Calu3 (cell line): ENCODE data around the gene PPFIBP1. TPM values are rescaled to one million over a fixed set of nuclear protein-coding genes. Genes with fewer than 3 reads are reported as not detected.

Experiments used
- BruUV-seq: library from RNA; stranded (reverse); fragments of 400-500 nt; replicated peaks from 2 replicates; lab custom pipeline; 2021; lab: Mats Ljungman, UMichigan
- CTCF ChIA-PET: fragments of 300-600 bp; sonication (Branson Sonifier 250); formaldehyde crosslinking; loops from one replicate; lab custom pipeline; 2022; ENCODE audit warnings: antibody characterized with exemption; lab: Charles Lee
- DNase-seq: peaks from one replicate; pipeline ENCODE4 v3.0.0; 2022
- H3K27ac Mint-ChIP-seq: one replicate; pipeline ENCODE4 v1.8.0; 2022; ENCODE audit warnings: mixed read lengths; ENCODE audit not compliant: unreplicated experiment
- H3K27me3 Mint-ChIP-seq: one replicate; pipeline ENCODE4 v1.8.0; 2022; ENCODE audit warnings: mixed read lengths; ENCODE audit not compliant: unreplicated experiment
- H3K36me3 Mint-ChIP-seq: one replicate; pipeline ENCODE4 v1.8.0; 2022; ENCODE audit warnings: mild to moderate bottlenecking, moderate library complexity, mixed read lengths; ENCODE audit not compliant: insufficient read depth, unreplicated experiment
- H3K4me1 Mint-ChIP-seq: one replicate; pipeline ENCODE4 v1.8.0; 2022; ENCODE audit warnings: mild to moderate bottlenecking, low read depth, mixed read lengths; ENCODE audit not compliant: unreplicated experiment
- H3K4me3 Mint-ChIP-seq: one replicate; pipeline ENCODE4 v1.8.0; 2022; ENCODE audit warnings: mild to moderate bottlenecking, low read depth, moderate library complexity, mixed read lengths; ENCODE audit not compliant: unreplicated experiment
- H3K9me3 Mint-ChIP-seq: one replicate; pipeline ENCODE4 v1.8.0; 2022; ENCODE audit warnings: low read depth, mixed read lengths; ENCODE audit not compliant: unreplicated experiment
- intact Hi-C: fragments of 100-400 bp; cut with micrococcal nuclease; formaldehyde crosslinking; loops from one replicate; pipeline ENCODE4 v1.10.0; 2022; ENCODE audit not compliant: unreplicated experiment
- total RNA-seq: library from RNA; stranded (reverse); gene quantifications from 2 replicates; pipeline ENCODE4 v1.2.3, GENCODE V29; 2022
- TF ChIP-seq, protein P1 (sequence below): fragments of 200-600 bp; IDR thresholded peaks from one replicate; pipeline ENCODE4 v1.8.0; 2022; ENCODE audit warnings: antibody characterized with exemption; ENCODE audit not compliant: unreplicated experiment

PPFIBP1 gene
- total RNA-seq, 1 experiment from 2014 or later, result 58.7 TPM

DNA sequence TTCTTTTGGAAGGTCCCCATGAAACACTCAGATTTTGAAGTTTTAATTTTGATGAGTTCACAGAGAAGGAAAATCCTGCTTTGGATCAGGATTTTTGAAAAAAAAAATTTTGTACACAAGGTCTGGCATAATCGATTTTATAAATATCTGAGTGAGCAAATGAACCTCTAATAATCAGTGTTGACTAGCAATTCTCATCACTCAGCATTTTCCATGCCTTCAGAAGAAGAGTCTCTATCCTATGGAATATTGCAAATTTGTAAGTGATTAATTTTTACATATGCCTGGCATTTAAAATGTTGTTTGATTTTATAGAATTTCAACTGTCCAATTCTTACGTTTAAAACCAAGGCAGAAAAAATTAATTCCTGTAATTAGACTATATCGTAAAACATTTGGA is 141.7 kb downstream of the PPFIBP1 start:
- Mint-ChIP-seq H3K4me3 (no peak overlapping the region), H3K9me3 (no peaks in the 10 kb centered on the region), H3K27me3 (no peaks in the 10 kb centered on the region), H3K4me1 (no peaks in the 10 kb centered on the region), H3K36me3 (no peaks in the 10 kb centered on the region), H3K27ac (no peak overlapping the region)
- TF ChIP-seq, protein P1, sequence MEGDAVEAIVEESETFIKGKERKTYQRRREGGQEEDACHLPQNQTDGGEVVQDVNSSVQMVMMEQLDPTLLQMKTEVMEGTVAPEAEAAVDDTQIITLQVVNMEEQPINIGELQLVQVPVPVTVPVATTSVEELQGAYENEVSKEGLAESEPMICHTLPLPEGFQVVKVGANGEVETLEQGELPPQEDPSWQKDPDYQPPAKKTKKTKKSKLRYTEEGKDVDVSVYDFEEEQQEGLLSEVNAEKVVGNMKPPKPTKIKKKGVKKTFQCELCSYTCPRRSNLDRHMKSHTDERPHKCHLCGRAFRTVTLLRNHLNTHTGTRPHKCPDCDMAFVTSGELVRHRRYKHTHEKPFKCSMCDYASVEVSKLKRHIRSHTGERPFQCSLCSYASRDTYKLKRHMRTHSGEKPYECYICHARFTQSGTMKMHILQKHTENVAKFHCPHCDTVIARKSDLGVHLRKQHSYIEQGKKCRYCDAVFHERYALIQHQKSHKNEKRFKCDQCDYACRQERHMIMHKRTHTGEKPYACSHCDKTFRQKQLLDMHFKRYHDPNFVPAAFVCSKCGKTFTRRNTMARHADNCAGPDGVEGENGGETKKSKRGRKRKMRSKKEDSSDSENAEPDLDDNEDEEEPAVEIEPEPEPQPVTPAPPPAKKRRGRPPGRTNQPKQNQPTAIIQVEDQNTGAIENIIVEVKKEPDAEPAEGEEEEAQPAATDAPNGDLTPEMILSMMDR, result no peak
- no peak for DNase-seq
- no TSS peak for BruUV-seq
- CTCF ChIA-PET, result no interaction called here
- intact Hi-C loops, result no loop called here

DNA sequence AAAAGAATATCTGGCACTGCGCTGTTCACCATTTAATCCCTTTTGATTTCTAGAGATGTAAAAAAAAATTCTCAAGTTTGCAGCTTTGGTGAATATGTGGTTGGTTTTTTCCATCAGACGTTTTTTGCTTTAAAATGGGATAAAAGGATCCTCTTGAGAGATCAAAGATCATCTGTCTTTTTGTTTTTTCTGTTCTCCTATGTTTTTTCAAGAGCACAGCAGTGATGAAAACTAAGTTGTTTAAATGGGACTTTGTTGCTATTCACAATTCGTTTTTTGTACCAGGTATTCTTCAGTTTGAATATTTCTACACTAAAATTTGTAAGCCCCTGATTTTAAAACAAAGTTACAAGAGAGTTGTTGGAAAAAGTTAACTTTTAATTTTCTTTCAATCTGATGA is 142.5 kb downstream of the PPFIBP1 start:
- Mint-ChIP-seq H3K4me3 (no peak overlapping the region), H3K27me3 (no peaks in the 10 kb centered on the region), H3K36me3 (no peaks in the 10 kb centered on the region), H3K4me1 (no peaks in the 10 kb centered on the region), H3K27ac (no peak overlapping the region), H3K9me3 (no peaks in the 10 kb centered on the region)
- BruUV-seq, result no TSS peak
- TF ChIP-seq, protein P1, result no peak
- CTCF ChIA-PET, result no interaction called here
- intact Hi-C loops, result no loop called here
- no peak for DNase-seq

DNA sequence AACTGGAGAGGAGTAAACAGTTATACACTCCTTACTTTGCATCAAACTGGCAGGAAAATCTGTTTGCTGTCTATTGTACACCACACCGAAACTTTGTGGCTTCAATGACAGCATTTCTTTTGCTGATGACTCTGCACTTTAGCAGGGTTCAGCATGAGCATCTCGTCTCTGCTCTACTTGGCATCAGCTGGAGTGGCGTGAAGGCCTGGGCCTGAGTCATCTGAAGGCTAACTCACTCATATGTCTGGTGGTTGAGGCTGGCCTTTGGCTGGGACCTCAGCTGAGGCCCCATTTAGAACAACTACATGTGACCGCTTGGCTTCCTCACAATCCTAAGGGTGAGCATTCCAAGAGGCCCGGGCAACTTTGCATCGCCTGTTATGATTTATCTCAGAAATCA is 143.5 kb downstream of the PPFIBP1 start:
- no peaks in the 10 kb centered on the region for H3K9me3 Mint-ChIP-seq
- DNase-seq, result no peak
- no peak overlapping the region for H3K27ac Mint-ChIP-seq
- intact Hi-C loops, result no loop called here
- H3K27me3 Mint-ChIP-seq, result no peaks in the 10 kb centered on the region
- BruUV-seq, result no TSS peak
- H3K36me3 Mint-ChIP-seq, result peaks cover 4% of the 10 kb centered on the region
- no peaks in the 10 kb centered on the region for H3K4me1 Mint-ChIP-seq
- TF ChIP-seq, protein P1, result no peak
- H3K4me3 Mint-ChIP-seq, result no peak overlapping the region
- CTCF ChIA-PET, result no interaction called here

DNA sequence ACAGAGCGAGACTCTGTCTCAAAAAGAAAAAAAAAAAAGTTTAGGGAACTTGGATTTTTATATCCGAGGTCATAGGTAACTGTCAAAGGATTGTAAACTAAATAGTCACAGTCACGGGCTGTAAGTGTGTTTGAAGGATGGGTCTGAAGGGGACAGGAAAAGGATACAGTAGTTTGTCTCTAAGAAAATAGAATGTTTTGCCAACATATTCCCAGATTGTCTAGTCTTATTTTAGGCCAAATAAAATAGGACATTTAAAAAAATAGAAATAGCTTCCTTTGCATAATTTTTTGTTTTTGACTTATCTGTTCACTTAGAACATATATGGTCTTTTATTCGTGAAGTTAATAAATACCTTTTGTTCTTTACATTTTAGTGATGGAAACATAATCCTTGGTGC is 148.0 kb downstream of the PPFIBP1 start:
- peaks cover 4% of the 10 kb centered on the region for H3K36me3 Mint-ChIP-seq
- CTCF ChIA-PET, result interaction anchor here (0.6 kb wide), 1 partner anchor 10 kb away, joined by 4 read pairs; no protein-coding TSS in a partner anchor
- TF ChIP-seq, protein P1, result no peak
- no TSS peak for BruUV-seq
- DNase-seq, result no peak
- no peaks in the 10 kb centered on the region for H3K27me3 Mint-ChIP-seq
- no peak overlapping the region for H3K4me3 Mint-ChIP-seq
- no peak overlapping the region for H3K27ac Mint-ChIP-seq
- H3K4me1 Mint-ChIP-seq, result no peaks in the 10 kb centered on the region
- no peaks in the 10 kb centered on the region for H3K9me3 Mint-ChIP-seq
- intact Hi-C loops, result no loop called here
